A549 (cell line): ENCODE data around the gene GALNT14. TPM values are rescaled to one million over a fixed set of nuclear protein-coding genes. Genes with fewer than 3 reads are reported as not detected.

Experiments
- ATAC-seq, 2 experiments: fragments of 200-7000 bp in 1 of 2; fragments of >200 bp in 1 of 2; cut with Nextera tagmentation in 1 of 2; cut with Tn5 transposase in 1 of 2; 3 replicates each; pipeline versions ENCODE4 v1.8.0 to v1.9.1; 2018 to 2020; ENCODE audit warnings: mild to moderate bottlenecking in 1 of 2, moderate library complexity in 1 of 2
- CTCF ChIA-PET: fragments of 300-600 bp; sonication (Branson Sonifier 250); formaldehyde crosslinking; extraction: SDS; loops from one replicate; lab custom pipeline; 2021; ENCODE audit warnings: antibody characterized with exemption, inconsistent platforms; lab: Yijun Ruan, JAX
- POLR2A ChIA-PET: fragments of 350-600 bp; formaldehyde crosslinking; extraction: SDS; loops from one replicate; lab custom pipeline; 2021; ENCODE audit warnings: antibody characterized with exemption, inconsistent platforms; lab: Yijun Ruan, JAX
- DNase-seq, 2 experiments: peaks; one replicate each; pipeline versions ENCODE4 v3.0.0 to v3.0.0-alpha.2; 2011 to 2016; ENCODE audit warnings: low read depth in 1 of 2, low spot score in 1 of 2
- FAIRE-seq: peaks from 2 replicates; lab custom pipeline; 2011; peaks lifted over from hg19 to GRCh38; lab: Jason Lieb, UNC
- H3K27ac ChIP-seq, 2 experiments: fragments of >200 bp; sonication (Bioruptor Twin); formaldehyde crosslinking; 3 replicates each; pipeline ENCODE4 v1.5.1; 2016 to 2017
- H3K4me1 ChIP-seq: fragments of >200 bp; sonication (Bioruptor Twin); formaldehyde crosslinking; 3 replicates; pipeline ENCODE4 v1.6.1; 2016
- H3K4me2 ChIP-seq: fragments of >200 bp; sonication (Bioruptor Twin); formaldehyde crosslinking; 3 replicates; pipeline ENCODE4 v1.6.1; 2016
- H3K4me3 ChIP-seq: fragments of >200 bp; sonication (Bioruptor Twin); formaldehyde crosslinking; 3 replicates; pipeline ENCODE4 v1.5.1; 2016
- H3K9me3 ChIP-seq: fragments of >200 bp; sonication (Bioruptor Twin); formaldehyde crosslinking; 3 replicates; pipeline ENCODE4 v1.6.1; 2016
- BCL3 ChIP-seq: fragments of >200 bp; sonication (Bioruptor Twin); formaldehyde crosslinking; IDR thresholded peaks from 3 replicates; pipeline ENCODE4 v1.6.1; 2016
- BHLHE40 ChIP-seq: IDR thresholded peaks from 2 replicates; pipeline ENCODE4 v1.6.1; 2012; ENCODE audit warnings: low read depth, low read length, inconsistent platforms
- CEBPB ChIP-seq, 2 experiments: fragments of >200 bp in 1 of 2; sonication (Bioruptor Twin) in 1 of 2; formaldehyde crosslinking in 1 of 2; IDR thresholded peaks; 2 replicates each; pipeline ENCODE4 v1.6.1; 2012 to 2016
- CHD4 ChIP-seq: fragments of 200-600 bp; sonication (generic); IDR thresholded peaks from 2 replicates; pipeline ENCODE4 v1.6.1; 2016; ENCODE audit warnings: antibody characterized with exemption, mild to moderate bottlenecking, borderline replicate concordance
- FOSL2 ChIP-seq, 2 experiments: fragments of 450-650 bp in 1 of 2; fragments of >200 bp in 1 of 2; sonication (Bioruptor Twin) in 1 of 2; formaldehyde crosslinking; IDR thresholded peaks; 2 replicates each; pipeline versions ENCODE4 v1.5.0 to v1.6.1; 2016 to 2020; ENCODE audit warnings: mild to moderate bottlenecking in 1 of 2, moderate library complexity in 1 of 2
- HDAC2 ChIP-seq: fragments of 200-600 bp; sonication (generic); IDR thresholded peaks from 2 replicates; pipeline ENCODE4 v1.6.1; 2016
- HES2 ChIP-seq: fragments of >200 bp; sonication (Bioruptor Twin); formaldehyde crosslinking; IDR thresholded peaks from 2 replicates; pipeline ENCODE4 v1.6.1; 2016
- HOXB13 ChIP-seq: fragments of 250-450 bp; sonication (Bioruptor Pico); IDR thresholded peaks from 2 replicates; pipeline ENCODE4 v1.5.0; 2020; ENCODE audit warnings: low read depth, mild to moderate bottlenecking, moderate library complexity
- KDM1A ChIP-seq: fragments of 200-600 bp; sonication (generic); IDR thresholded peaks from 2 replicates; pipeline ENCODE4 v1.6.1; 2016; ENCODE audit warnings: low read depth, mild to moderate bottlenecking
- KDM5A ChIP-seq: fragments of 200-600 bp; sonication (generic); IDR thresholded peaks from 2 replicates; pipeline ENCODE4 v1.6.1; 2016; ENCODE audit warnings: antibody characterized with exemption, mild to moderate bottlenecking
- MAZ ChIP-seq: fragments of 150-350 bp; IDR thresholded peaks from 2 replicates; pipeline ENCODE4 v1.6.1; 2014; ENCODE audit warnings: antibody characterized with exemption, low read depth, low read length, borderline replicate concordance
- NPAS2 ChIP-seq: fragments of 250-450 bp; sonication (Bioruptor Pico); IDR thresholded peaks from 2 replicates; pipeline ENCODE4 v1.8.0; 2022; ENCODE audit warnings: mild to moderate bottlenecking, moderate library complexity, borderline replicate concordance
- POLR2A ChIP-seq: IDR thresholded peaks from 2 replicates; pipeline ENCODE4 v1.6.1; 2012; ENCODE audit warnings: mild to moderate bottlenecking, low read length
- POLR2AphosphoS2 ChIP-seq: conservative IDR thresholded peaks from 2 replicates; pipeline ENCODE4 v1.6.1; 2012; ENCODE audit warnings: low read length, improper control_type of control experiment, inconsistent platforms
- RCOR1 ChIP-seq: fragments of 150-350 bp; IDR thresholded peaks from 2 replicates; pipeline ENCODE4 v1.6.1; 2014; ENCODE audit warnings: antibody characterized with exemption, low read length, low read depth
- RNF2 ChIP-seq: fragments of 200-600 bp; sonication (generic); IDR thresholded peaks from 2 replicates; pipeline ENCODE4 v1.6.1; 2016; ENCODE audit warnings: low read depth, mild to moderate bottlenecking, antibody characterized with exemption, moderate library complexity, borderline replicate concordance
- SMC3 ChIP-seq: fragments of >200 bp; sonication (Bioruptor Twin); formaldehyde crosslinking; IDR thresholded peaks from 3 replicates; pipeline ENCODE4 v1.6.1; 2018; ENCODE audit warnings: inconsistent platforms
- TFCP2L1 ChIP-seq: fragments of 250-450 bp; sonication (Bioruptor Pico); IDR thresholded peaks from 2 replicates; pipeline ENCODE4 v1.5.0; 2021; ENCODE audit warnings: mild to moderate bottlenecking
- TP53 ChIP-seq: fragments of 250-450 bp; sonication (Bioruptor Pico); IDR thresholded peaks from 2 replicates; pipeline ENCODE4 v1.5.0; 2021; ENCODE audit warnings: mild to moderate bottlenecking, moderate library complexity
- USF2 ChIP-seq: fragments of 450-650 bp; IDR thresholded peaks from 2 replicates; pipeline ENCODE4 v1.6.1; 2014; ENCODE audit warnings: antibody characterized with exemption
- ZFP36 ChIP-seq: fragments of 450-650 bp; IDR thresholded peaks from 2 replicates; pipeline ENCODE4 v1.6.1; 2014; ENCODE audit warnings: borderline replicate concordance; ENCODE audit not compliant: partially characterized antibody
- WGBS: methylation state at CpG from one replicate; pipeline ENCODE4 v1.1.6; 2017; ENCODE audit errors: missing lambda C conversion rate; 5-methylcytosine and 5-hydroxymethylcytosine counted together
- polyA plus RNA-seq, 4 experiments: library from polyadenylated mRNA; depleted of rRNA in 3 of 4; stranded (reverse); fragments of >200 nt; fragmentation: RNase III in 1 of 4; extraction: RNeasy Plus Mini Kit Qiagen cat#74134 plus additional on column Dnase treatment in 1 of 4; gene quantifications; 2 replicates in 3 of 4; 3 replicates in 1 of 4; pipeline ENCODE4 v1.2.3, GENCODE V29; 2011 to 2017

The GALNT14 gene
- polyA plus RNA-seq, 2 of the 4 experiments (the other 2 are of a cell fraction) = 34.4 to 38.3 TPM

GRCh38 chr2:31148514-31148913, 10.3 kb upstream of the GALNT14 start (continued):
- TF ChIP-seq USF2 (no peak), HDAC2 (no peak), FOSL2 (IDR thresholded peaks at IDR 0.05) (no peak), FOSL2 (CRISPR knock-in tag; IDR thresholded peaks at IDR 0.05) (no peak)
- TF ChIP-seq, all 56 proteins: peak for 0

- TF ChIP-seq TP53 = no peak
- TF ChIP-seq POLR2AphosphoS2 = no peak
- no peak for TF ChIP-seq FOSL2 (IDR thresholded peaks at IDR 0.05)
- no peak for TF ChIP-seq FOSL2 (CRISPR knock-in tag; IDR thresholded peaks at IDR 0.05)
- TF ChIP-seq BCL3 = no peak
- TF ChIP-seq BHLHE40 = no peak
- no peak for TF ChIP-seq RNF2
- no peak for TF ChIP-seq MAZ
- no peak for TF ChIP-seq NPAS2 (CRISPR knock-in tag)
- no peak for TF ChIP-seq TFCP2L1 (CRISPR knock-in tag)
- TF ChIP-seq HOXB13 (CRISPR knock-in tag) = no peak
- TF ChIP-seq KDM1A = no peak
- TF ChIP-seq KDM5A = no peak
- peaks cover 8% of the 10 kb centered on the region for H3K9me3 ChIP-seq
- CTCF ChIA-PET = interaction anchor here (0.6 to 8.8 kb wide), 3 partner anchors 9 to 133 kb away, joined by 3 to 79 read pairs (median 8); partner anchors contain the start of gene GALNT14
- DNase-seq = no peak
- H3K4me1 ChIP-seq = no peaks in the 10 kb centered on the region
- 48% methylated on average over 5 of the region's 5 CpGs for WGBS
- no peak overlapping the region for H3K4me3 ChIP-seq
- POLR2A ChIA-PET = no interaction called here
- H3K27ac ChIP-seq = no peak overlapping the region
- no peak for FAIRE-seq
- ATAC-seq = no peak
- H3K4me2 ChIP-seq = no peak overlapping the region
Observed at GRCh38 chr2:31147645-31148044, 9.4 kb upstream of the GALNT14 start.

GRCh38 chr2:31142110-31142509, 3.9 kb upstream of the GALNT14 start:
- no peak overlapping the region for H3K27ac ChIP-seq
- 50% methylated on average over 3 of the region's 3 CpGs for WGBS
- no peak overlapping the region for H3K4me3 ChIP-seq
- ChIA-PET CTCF (interaction anchor here (0.6 to 9.5 kb wide), 5 partner anchors 8 to 428 kb away, joined by 3 to 102 read pairs (median 53); no protein-coding TSS in a partner anchor), POLR2A (no interaction called here)
- TF ChIP-seq ZFP36 (no peak), HOXB13 (CRISPR knock-in tag) (no peak), SMC3 (no peak), HES2 (no peak), POLR2A (no peak), CEBPB (IDR thresholded peaks at IDR 0.05) (no peak), BCL3 (no peak), CHD4 (no peak), RCOR1 (no peak), BHLHE40 (no peak)
- no peaks in the 10 kb centered on the region for H3K9me3 ChIP-seq
- FAIRE-seq (no peak), DNase-seq (no peak), ATAC-seq (no peak)
- no peaks in the 10 kb centered on the region for H3K4me1 ChIP-seq
- H3K4me2 ChIP-seq = no peak overlapping the region
